Activated T-cell treated with anti-CD3 and anti-CD28 coated beads for 4 hours (primary cell): Measurements from ENCODE around the gene SDHA.
"Not testable (repeated sequence)": the region's sequence is repeated elsewhere in the genome, so short reads cannot be mapped to it uniquely, and the experiment has no call there.

Experiments
- DNase-seq: peaks from one replicate; pipeline ENCODE4 v3.0.0-alpha.2; 2020

The SDHA gene

GRCh38 chr5:223791-224190 lies 5.7 kb downstream of the SDHA start:
- no peak for DNase-seq

GRCh38 chr5:225334-225733 lies 7.2 kb downstream of the SDHA start:
- DNase-seq, result no peak

GRCh38 chr5:227375-227774 lies 9.3 kb downstream of the SDHA start:
- not testable (repeated sequence) for DNase-seq

- no peak for DNase-seq
Measured at GRCh38 chr5:228886-229285, 10.8 kb downstream of the SDHA start.

GRCh38 chr5:230711-231110 lies 12.6 kb downstream of the SDHA start:
- no peak for DNase-seq

GRCh38 chr5:231661-232060 lies 13.5 kb downstream of the SDHA start:
- DNase-seq, result no peak

GRCh38 chr5:233426-233825 lies 15.3 kb downstream of the SDHA start:
- DNase-seq, result not testable (repeated sequence)

- no peak for DNase-seq
Measured at GRCh38 chr5:234450-234849, 16.3 kb downstream of the SDHA start.

- not testable (repeated sequence) for DNase-seq
Measured at GRCh38 chr5:235527-235926, 17.4 kb downstream of the SDHA start.

GRCh38 chr5:237931-238330 lies 19.8 kb downstream of the SDHA start:
- not testable (repeated sequence) for DNase-seq

GRCh38 chr5:240550-240949 lies 22.4 kb downstream of the SDHA start:
- not testable (repeated sequence) for DNase-seq

- DNase-seq, result not testable (repeated sequence)
Measured at GRCh38 chr5:241045-241669, 23.0 kb downstream of the SDHA start.

GRCh38 chr5:243683-244367 lies 25.7 kb downstream of the SDHA start:
- DNase-seq, result not testable (repeated sequence)

GRCh38 chr5:245717-246116 lies 27.6 kb downstream of the SDHA start:
- DNase-seq, result not testable (repeated sequence)

- not testable (repeated sequence) for DNase-seq
Measured at GRCh38 chr5:250396-250795, 32.3 kb downstream of the SDHA start.

GRCh38 chr5:251016-251415 lies 32.9 kb downstream of the SDHA start:
- DNase-seq, result not testable (repeated sequence)

GRCh38 chr5:251538-251937 lies 33.4 kb downstream of the SDHA start:
- DNase-seq, result not testable (repeated sequence)

GRCh38 chr5:251975-252374 lies 33.9 kb downstream of the SDHA start:
- not testable (repeated sequence) for DNase-seq

GRCh38 chr5:252546-252945 lies 34.4 kb downstream of the SDHA start:
- no peak for DNase-seq

GRCh38 chr5:254322-254721 lies 36.2 kb downstream of the SDHA start:
- DNase-seq, result not testable (repeated sequence)

GRCh38 chr5:255116-255515 lies 37.0 kb downstream of the SDHA start:
- not testable (repeated sequence) for DNase-seq

GRCh38 chr5:256347-256746 lies 38.2 kb downstream of the SDHA start:
- DNase-seq, result not testable (repeated sequence)

- no peak for DNase-seq
Measured at GRCh38 chr5:257148-257547, 39.0 kb downstream of the SDHA start.

GRCh38 chr5:263275-263974 lies 45.3 kb downstream of the SDHA start:
- not testable (repeated sequence) for DNase-seq
